NT2/D1 (cell line): ENCODE results near the gene CAMTA1.

Experiments used
- SUZ12 ChIP-seq: IDR thresholded peaks from 2 replicates; pipeline ENCODE4 v1.6.1; 2011; ENCODE audit not compliant: insufficient read length, insufficient read depth; ENCODE audit errors: extremely low read depth
- YY1 ChIP-seq: IDR thresholded peaks from 2 replicates; pipeline ENCODE4 v1.6.1; 2011; ENCODE audit not compliant: insufficient read length, insufficient read depth

GRCh38 chr1:7632681-7633080, 847.4 kb downstream of the CAMTA1 start:
- TF ChIP-seq SUZ12 (no peak), YY1 (no peak)
